Measurements from ENCODE around the gene ASNS.
A peak's percentile ranks its signal among the peaks of the same experiment; 100 is the strongest.

The ASNS gene

DNA sequence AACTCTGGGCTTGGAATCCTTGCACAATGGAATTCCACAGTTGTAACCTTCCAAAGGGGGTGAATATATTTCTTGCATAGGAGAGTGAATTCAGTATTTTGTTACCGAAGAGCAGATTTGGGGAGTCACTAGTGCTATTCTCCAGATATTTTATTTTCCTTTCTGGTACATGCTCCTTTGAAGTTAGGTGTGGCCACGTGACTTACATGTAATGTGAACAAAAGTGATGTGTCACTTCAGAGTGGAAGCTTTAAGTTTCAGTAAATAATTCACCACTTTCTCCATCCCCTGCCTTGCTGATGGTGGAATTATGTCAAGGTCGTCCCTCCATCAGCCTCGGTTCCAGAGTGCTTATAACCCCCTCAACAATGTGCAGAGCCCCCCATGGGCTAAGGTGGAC, 25.3 kb downstream of the ASNS start:
- DNase-seq (ENCODE audit: low read depth in 1 of 2, low spot score in 1 of 2), result no peak
- TF ChIP-seq POLR2AphosphoS5 (IDR thresholded peaks at IDR 0.05; ENCODE audit: low read depth) (no peak), GABPA (IDR thresholded peaks at IDR 0.05; ENCODE audit: low read depth) (no peak)

DNA sequence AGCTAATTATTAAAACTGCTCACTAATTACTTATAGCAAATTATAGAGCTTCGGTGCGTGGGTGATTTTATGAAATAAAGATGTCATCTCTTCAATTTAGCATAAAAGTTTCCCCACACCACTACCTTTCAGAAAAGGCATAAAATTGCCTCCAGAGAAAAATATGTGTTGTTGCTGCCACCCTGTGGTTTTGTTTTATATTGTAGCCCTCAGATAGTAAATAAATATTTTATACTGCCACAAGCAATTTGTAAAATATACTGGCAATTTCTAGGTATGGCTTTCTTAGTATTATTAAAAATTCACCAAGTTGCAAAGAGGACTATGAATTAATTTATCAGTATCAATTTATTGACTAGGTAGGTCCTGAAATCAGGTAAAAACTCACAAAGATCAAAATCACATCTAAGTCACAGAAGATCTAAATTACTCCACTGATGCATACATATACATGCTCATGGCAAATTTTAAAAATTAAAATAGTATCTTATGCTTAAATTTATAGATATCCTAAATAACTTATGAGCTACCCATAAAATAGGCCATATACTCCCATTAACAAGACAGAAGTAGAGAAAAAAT, 26.5 kb downstream of the ASNS start:
- H3K27ac ChIP-seq (replicated peaks), result no peak overlapping the region
- no peaks in the 10 kb centered on the region for H3K27me3 ChIP-seq (ENCODE audit: insufficient read depth, poor library complexity, severe bottlenecking)
- DNase-seq (ENCODE audit: low read depth in 1 of 2, low spot score in 1 of 2), result no peak
- TF ChIP-seq SPI1 (IDR thresholded peaks at IDR 0.05; ENCODE audit: borderline replicate concordance, low read depth), result no peak
- TF ChIP-seq, protein P1, sequence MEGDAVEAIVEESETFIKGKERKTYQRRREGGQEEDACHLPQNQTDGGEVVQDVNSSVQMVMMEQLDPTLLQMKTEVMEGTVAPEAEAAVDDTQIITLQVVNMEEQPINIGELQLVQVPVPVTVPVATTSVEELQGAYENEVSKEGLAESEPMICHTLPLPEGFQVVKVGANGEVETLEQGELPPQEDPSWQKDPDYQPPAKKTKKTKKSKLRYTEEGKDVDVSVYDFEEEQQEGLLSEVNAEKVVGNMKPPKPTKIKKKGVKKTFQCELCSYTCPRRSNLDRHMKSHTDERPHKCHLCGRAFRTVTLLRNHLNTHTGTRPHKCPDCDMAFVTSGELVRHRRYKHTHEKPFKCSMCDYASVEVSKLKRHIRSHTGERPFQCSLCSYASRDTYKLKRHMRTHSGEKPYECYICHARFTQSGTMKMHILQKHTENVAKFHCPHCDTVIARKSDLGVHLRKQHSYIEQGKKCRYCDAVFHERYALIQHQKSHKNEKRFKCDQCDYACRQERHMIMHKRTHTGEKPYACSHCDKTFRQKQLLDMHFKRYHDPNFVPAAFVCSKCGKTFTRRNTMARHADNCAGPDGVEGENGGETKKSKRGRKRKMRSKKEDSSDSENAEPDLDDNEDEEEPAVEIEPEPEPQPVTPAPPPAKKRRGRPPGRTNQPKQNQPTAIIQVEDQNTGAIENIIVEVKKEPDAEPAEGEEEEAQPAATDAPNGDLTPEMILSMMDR (IDR thresholded peaks at IDR 0.05; ENCODE audit: insufficient read depth, low read length), result peak; percentile 8
- H3K4me3 ChIP-seq (replicated peaks; ENCODE audit: insufficient read depth, low read length), result no peak overlapping the region

More for the DNA sequence above, 25.3 kb downstream of the ASNS start:
- no peak overlapping the region for H3K27ac ChIP-seq (replicated peaks)
- no peak overlapping the region for H3K4me3 ChIP-seq (replicated peaks; ENCODE audit: insufficient read depth, low read length)
- H3K27me3 ChIP-seq (ENCODE audit: insufficient read depth, poor library complexity, severe bottlenecking), result no peaks in the 10 kb centered on the region

DNA sequence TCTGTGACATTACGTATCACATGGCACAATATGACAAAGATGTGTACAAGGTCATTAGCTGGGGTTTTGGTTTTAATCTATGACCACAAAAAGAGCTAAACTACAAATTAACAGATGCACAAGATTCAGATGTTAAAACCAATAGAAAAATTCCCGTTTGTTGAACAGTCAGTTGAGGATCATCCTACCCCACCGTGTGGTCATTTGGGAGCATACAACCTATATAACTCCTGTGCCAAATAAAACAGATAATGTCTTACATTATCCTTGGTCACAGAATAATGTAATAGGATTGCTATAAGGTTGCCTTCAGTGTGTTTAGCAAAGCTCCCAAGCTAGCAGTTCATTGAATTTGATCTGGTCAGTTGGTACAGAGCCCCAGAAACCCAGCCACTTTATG, 28.2 kb downstream of the ASNS start:
- DNase-seq (ENCODE audit: low read depth in 1 of 2, low spot score in 1 of 2), result no peak
- H3K4me3 ChIP-seq (replicated peaks; ENCODE audit: insufficient read depth, low read length), result no peak overlapping the region

DNA sequence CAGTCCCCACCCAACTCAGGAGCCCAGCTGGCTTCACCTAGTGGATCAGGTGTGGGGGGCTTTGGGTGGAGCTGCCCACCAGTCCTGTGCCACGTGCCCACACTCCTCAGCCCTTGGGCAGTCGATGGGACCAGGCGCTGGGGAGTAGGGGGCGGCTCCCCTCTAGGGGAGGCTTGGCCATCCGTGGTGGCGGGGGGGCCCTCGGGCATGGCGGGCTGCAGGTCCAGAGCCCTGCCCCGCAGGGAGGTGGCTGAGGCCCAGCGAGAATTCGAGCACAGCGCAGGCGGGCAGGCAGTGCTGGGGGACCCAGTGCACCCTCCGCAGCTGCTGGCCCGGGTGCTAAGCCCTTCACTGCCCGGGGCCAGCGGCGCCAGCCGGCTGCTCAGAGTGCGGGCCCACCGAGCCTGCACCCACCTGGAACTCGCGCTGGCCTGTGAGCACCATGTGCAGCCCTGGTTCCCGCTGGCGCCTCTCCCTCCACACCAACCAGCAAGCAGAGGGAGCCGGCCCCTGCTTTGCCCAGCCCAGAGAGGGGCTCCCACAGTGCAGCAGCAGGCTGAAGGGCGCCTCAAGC, 29.3 kb downstream of the ASNS start:
- H3K27ac ChIP-seq (replicated peaks), result no peak overlapping the region
- DNase-seq (ENCODE audit: low read depth in 1 of 2, low spot score in 1 of 2), result no peak
- H3K27me3 ChIP-seq (ENCODE audit: insufficient read depth, poor library complexity, severe bottlenecking), result no peaks in the 10 kb centered on the region
- H3K4me3 ChIP-seq (replicated peaks; ENCODE audit: insufficient read depth, low read length), result no peak overlapping the region
- TF ChIP-seq SPI1 (IDR thresholded peaks at IDR 0.05; ENCODE audit: borderline replicate concordance, low read depth) (no peak), POLR2AphosphoS5 (IDR thresholded peaks at IDR 0.05; ENCODE audit: low read depth) (no peak), GABPA (IDR thresholded peaks at IDR 0.05; ENCODE audit: low read depth) (no peak)
- TF ChIP-seq, protein P1 (IDR thresholded peaks at IDR 0.05; ENCODE audit: insufficient read depth, low read length), result no peak
- TF ChIP-seq, protein P2, sequence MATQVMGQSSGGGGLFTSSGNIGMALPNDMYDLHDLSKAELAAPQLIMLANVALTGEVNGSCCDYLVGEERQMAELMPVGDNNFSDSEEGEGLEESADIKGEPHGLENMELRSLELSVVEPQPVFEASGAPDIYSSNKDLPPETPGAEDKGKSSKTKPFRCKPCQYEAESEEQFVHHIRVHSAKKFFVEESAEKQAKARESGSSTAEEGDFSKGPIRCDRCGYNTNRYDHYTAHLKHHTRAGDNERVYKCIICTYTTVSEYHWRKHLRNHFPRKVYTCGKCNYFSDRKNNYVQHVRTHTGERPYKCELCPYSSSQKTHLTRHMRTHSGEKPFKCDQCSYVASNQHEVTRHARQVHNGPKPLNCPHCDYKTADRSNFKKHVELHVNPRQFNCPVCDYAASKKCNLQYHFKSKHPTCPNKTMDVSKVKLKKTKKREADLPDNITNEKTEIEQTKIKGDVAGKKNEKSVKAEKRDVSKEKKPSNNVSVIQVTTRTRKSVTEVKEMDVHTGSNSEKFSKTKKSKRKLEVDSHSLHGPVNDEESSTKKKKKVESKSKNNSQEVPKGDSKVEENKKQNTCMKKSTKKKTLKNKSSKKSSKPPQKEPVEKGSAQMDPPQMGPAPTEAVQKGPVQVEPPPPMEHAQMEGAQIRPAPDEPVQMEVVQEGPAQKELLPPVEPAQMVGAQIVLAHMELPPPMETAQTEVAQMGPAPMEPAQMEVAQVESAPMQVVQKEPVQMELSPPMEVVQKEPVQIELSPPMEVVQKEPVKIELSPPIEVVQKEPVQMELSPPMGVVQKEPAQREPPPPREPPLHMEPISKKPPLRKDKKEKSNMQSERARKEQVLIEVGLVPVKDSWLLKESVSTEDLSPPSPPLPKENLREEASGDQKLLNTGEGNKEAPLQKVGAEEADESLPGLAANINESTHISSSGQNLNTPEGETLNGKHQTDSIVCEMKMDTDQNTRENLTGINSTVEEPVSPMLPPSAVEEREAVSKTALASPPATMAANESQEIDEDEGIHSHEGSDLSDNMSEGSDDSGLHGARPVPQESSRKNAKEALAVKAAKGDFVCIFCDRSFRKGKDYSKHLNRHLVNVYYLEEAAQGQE (IDR thresholded peaks at IDR 0.05; ENCODE audit: insufficient replicate concordance, low read depth), result no peak

More for the DNA sequence above, 28.2 kb downstream of the ASNS start:
- Histone ChIP-seq H3K27me3 (ENCODE audit: insufficient read depth, poor library complexity, severe bottlenecking) (no peaks in the 10 kb centered on the region), H3K27ac (replicated peaks) (no peak overlapping the region)
- TF ChIP-seq, protein P1 (IDR thresholded peaks at IDR 0.05; ENCODE audit: insufficient read depth, low read length), result no peak

DNA sequence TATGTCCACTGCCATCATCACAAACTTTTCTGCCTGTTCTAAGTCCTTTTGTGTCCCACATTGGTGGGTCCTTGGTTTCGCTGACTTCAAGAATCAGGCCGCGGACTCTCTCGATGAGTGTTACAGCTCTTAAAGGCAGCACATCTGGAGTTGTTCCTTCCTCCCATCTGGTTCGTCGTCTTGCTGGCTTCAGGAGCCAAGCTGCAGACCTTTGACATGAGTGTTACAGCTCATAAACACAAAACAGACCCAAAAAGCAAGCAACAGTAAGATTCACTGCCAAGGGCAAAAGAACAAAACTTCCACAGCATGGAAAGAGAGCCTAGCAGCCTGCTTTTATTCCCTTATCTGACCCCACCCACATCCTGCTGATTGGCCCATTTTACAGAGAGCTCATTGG, 30.2 kb downstream of the ASNS start:
- Histone ChIP-seq H3K27ac (replicated peaks) (no peak overlapping the region), H3K4me3 (replicated peaks; ENCODE audit: insufficient read depth, low read length) (no peak overlapping the region), H3K27me3 (ENCODE audit: insufficient read depth, poor library complexity, severe bottlenecking) (no peaks in the 10 kb centered on the region)
- no peak for DNase-seq (ENCODE audit: low read depth in 1 of 2, low spot score in 1 of 2)
- TF ChIP-seq POLR2AphosphoS5 (IDR thresholded peaks at IDR 0.05; ENCODE audit: low read depth) (no peak), GABPA (IDR thresholded peaks at IDR 0.05; ENCODE audit: low read depth) (no peak), SPI1 (IDR thresholded peaks at IDR 0.05; ENCODE audit: borderline replicate concordance, low read depth) (no peak)
- TF ChIP-seq, protein P1 (IDR thresholded peaks at IDR 0.05; ENCODE audit: insufficient read depth, low read length), result no peak
- TF ChIP-seq, protein P2 (IDR thresholded peaks at IDR 0.05; ENCODE audit: insufficient replicate concordance, low read depth), result no peak

Measured in HL-60 (cell line).